Measurements from ENCODE around the gene KDM2A.
"Not testable (repeated sequence)": the region's sequence is repeated elsewhere in the genome, so short reads cannot be mapped to it uniquely, and the experiment has no call there.

KDM2A gene

DNA sequence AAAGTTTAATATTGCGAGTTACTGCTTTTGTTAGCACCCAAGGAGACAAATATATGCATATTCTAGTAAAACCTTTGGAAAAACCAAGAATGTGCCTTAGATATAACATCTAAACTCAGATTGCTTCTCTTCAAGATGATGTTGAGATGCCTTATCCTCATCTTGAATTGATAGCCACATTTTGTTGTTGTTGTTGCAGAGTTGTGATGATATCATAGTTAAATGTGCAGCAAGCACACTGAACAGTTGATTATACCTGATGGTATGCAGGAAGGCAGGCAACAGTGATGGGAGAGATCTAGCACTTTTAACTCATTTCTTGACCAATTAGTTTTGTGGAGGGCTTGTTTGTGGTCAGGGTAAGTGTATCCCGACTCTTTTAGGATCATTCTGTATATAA, 48.0 kb downstream of the KDM2A start:
- peak; percentile 46 for FAIRE-seq
- no peak for DNase-seq (ENCODE audit: low spot score)

DNA sequence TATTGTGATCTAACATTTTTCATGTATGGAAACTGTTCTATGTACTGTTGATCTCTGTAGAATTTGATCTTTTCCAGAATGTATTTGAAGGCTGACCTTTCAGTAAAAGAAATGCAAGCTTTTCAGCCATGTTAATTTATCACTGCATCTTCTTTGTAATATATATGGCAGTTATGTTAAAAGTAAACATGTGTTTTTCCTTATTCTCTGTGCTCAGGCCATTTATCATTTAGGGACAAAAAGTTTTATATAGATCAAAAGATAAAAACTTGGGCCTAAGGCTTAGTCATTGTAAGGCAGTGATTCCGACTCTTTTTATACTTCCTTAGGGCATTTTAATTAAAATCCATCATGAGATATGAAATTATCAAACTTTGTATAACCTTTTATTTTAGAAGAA, 48.7 kb downstream of the KDM2A start:
- no peak for FAIRE-seq

DNA sequence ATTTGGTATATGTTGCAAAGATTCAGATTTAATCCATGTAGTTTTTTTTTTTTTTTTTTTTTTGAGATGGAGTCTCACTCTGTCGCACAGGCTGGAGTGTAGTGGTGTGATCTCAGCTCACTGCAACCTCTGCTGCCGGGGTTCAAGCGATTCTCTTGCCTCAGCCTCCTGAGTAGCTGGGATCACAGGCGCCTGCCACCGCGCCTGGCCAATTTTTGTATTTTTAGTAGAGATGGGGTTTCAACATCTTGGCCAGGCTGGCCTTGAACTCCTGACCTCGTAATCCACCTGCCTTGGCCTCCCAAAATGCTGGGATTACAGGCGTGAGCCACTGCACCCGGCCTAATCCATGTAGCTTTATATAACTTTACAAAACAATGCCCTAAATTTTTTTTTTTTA, 49.8 kb downstream of the KDM2A start:
- FAIRE-seq; DNase-seq (ENCODE audit: low spot score): not testable (repeated sequence)

More for the DNA sequence above, 48.7 kb downstream of the KDM2A start:
- DNase-seq (ENCODE audit: low spot score) = no peak

DNA sequence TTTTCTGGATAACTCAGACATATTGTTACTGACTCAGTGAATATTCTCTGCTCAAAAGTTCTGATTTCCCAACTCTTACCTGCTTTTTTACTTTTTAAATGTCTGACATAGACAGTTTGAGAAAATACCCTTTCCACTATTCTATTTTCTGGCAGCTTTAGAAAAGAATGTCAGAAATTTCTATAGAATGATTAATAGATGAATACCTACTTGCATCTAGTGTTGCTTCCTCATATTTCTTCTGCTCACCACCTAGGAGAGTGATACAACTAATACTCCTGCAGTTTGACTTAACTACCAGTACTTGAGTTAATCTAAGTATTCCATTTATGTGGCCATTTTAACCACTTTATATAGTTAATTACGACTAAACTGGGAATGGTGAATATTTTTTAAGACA, 55.2 kb downstream of the KDM2A start:
- DNase-seq (ENCODE audit: low spot score) = no peak
- FAIRE-seq = no peak

DNA sequence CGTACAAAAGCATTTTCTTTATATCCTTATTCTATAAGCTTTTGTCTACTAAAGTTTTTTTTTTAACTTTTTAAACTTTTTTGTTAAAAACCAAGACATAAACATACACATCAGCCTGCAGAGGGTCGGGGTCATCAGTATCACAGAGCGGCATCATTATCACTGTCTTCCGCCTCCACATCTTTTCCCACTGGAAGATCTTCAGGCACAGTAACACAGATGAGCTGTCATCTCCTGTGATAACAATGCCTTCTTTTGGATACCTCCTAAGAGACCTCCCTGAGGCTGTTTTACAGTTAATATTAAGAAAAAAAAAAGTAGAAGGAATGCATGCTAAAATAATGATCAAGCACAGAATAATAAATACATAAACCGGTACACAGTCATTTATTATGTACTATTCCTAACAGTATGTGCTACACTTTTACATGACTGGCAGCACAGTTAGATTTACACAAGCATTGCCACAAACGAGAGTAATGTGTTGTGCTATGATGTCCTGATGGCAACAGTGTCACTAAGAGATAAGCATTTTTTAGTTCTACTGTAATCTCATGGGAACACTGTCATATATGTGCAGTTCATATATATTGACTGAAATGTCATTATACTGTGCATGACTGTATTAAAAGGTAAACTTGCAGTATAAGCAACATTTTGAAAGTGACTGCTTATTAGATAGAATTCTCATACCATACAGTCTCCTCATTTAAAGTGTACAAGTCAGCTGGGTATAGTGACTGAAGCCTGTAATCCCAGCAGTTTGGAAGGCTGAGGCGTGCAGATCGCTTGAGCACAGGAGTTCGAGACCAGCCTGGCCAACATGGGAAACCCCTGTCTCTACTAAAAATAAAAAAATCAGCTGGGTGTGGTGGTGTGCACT, 58.6 kb downstream of the KDM2A start:
- FAIRE-seq (no peak), DNase-seq (ENCODE audit: low spot score) (no peak)

DNA sequence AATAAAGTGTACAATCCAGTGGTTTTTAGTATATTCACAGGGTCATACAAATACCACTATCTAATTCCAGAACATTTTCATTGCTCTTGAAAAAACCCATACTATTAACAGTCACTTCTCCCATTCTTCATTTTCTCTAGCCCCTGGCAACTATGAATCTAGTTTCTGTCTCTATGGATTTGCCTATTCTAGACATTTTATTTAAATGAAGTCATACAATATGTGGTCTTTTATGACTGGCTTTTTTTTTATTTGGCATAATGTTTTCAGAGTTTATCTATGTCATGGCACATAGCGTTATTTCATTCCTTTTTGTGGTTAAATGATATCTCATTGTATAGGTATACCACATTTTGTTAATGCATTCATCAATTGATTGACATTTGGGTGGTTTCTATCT, 59.4 kb downstream of the KDM2A start:
- FAIRE-seq = no peak
- DNase-seq (ENCODE audit: low spot score) = no peak

DNA sequence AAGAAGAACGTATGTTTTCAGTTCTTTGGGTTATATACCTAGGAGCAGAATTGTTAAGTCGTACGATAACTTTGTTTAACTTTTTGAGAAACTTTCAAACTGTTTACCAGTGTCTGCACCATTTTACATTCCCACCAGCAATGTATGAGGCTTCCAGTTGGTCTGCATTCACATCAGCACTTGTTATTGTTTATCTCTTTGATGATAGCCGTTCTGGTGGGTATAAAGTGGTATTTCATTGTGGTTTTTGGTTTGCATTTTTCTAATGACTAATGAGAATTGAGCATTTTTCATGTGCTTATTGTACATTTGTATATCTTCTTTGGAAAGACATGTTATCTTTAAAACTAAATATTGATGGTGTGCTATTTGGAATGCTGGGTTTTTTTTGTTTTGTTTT, 59.8 kb downstream of the KDM2A start:
- DNase-seq (ENCODE audit: low spot score) = no peak
- no peak for FAIRE-seq

DNA sequence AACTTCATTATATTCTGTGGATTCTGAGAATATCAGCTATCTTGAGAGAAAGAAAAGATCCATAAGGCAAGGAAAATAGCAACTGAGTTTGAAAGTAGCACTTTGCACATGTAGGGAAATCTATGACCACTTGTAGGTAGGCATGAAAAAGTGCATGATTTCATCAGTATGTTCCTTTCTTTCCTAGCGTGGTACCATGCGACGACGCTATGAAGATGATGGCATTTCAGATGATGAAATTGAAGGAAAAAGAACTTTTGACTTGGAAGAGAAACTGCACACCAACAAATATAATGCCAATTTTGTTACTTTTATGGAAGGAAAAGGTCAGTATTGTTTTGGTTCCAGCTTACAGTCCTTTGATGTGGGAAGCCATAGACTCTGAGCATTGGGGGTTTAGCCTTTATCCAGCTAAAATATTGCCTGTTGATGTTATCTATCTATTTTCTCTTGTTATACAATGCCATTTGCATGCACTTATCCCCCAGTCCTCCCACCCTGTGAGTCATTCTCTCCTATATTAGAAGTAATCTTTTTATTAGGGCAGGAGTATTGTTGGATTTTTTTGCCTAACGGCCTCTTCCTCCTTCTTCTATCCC, 60.9 kb downstream of the KDM2A start:
- DNase-seq (ENCODE audit: low spot score) (no peak), FAIRE-seq (no peak)

DNA sequence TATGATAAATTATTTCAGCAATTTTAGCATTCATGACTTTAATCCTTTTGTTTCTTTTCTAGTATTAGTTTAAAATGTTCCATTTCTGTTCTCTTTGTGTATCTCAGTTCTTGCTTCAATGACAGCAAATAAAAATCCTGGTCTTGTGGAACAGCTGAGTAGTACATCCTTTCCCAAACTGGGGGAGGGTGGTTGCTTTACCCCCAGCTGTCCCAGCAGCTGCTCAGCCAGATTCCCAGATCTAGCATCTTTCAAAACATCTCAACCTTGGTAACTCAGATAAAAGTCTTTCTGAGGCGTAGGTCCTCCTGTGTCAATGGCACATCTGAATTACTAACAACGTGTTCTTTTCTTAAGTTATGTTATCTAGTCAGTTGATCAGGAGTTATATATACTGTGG, 75.0 kb downstream of the KDM2A start:
- no peak for FAIRE-seq
- DNase-seq (ENCODE audit: low spot score) = no peak

DNA sequence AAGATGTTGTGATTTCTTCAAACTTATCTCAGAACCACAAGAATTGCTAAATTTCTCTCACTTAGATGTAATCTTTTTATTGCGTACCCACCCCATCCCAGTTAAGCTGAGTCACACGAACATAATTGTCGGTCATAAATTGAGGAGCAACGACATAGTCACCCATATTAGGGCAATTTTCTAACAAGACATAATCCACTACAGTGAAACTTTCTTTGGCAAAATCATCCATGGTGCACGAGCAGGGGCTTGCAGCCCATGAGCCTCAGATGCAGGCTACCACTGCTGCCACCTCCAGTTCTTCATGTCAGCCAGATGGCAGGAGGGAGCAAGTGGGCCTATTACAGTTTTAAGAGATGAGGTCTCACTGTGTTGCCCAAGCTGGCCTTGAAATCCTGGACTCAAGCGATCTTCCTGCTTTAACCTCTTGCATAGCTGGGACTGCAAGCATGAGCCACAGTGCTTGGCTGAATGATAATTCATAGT, 77.0 kb downstream of the KDM2A start:
- no peak for FAIRE-seq
- no peak for DNase-seq (ENCODE audit: low spot score)

DNA sequence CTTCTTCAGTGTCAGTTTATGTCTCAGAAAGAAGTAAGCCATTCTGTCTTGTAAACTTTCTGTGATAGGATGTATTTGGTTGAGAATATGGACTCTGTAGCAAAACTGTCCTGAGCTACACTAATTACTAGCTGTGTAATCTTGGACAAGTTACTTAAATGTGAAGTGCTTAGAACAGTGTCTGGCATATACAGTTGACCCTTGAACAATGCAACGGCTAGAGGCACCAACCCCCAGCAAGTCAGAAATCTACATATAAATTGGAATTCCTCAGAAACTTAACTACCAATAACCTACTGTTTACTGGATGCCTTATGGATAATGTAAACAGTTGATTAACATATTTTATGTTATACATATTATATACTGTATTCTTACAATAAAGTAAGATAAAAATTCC, 78.5 kb downstream of the KDM2A start:
- no peak for FAIRE-seq
- no peak for DNase-seq (ENCODE audit: low spot score)

DNA sequence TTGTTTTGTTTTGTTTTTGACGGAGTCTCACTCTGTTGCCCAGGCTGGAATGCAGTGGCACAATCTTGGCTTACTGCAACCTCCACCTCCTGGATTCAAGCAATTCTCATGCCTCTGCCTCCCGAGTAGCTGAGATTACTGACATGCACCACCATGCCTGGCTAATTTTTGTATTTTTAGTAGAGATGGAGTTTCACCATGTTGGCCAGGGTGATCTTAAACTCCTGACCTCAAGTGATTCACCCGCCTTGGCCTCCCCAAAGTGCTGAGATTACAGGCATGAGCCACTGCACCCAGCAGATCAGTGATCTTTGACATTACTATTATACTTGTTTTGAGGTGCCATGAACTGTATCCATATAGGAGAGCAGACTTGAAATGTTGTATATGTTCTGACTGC, 79.7 kb downstream of the KDM2A start:
- not testable (repeated sequence) for DNase-seq (ENCODE audit: low spot score); FAIRE-seq

DNA sequence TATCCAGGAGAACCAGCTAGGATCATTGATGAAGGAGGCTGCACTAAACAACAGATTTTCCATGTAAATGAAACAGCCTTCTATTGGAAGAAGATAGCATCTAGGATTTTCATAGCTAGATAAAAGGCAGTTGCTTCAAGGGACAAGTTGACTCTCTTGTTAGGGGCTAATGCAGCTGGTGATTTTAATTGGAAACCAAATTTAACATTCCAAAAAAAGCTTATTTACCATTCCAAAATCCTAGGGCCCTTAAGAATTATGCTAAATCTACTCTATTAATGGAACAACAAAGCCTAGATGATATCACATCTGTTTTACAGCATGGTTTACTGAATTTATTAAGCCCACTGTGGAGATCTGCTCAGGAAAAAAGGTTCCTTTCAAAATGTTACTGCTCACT, 80.7 kb downstream of the KDM2A start:
- DNase-seq (ENCODE audit: low spot score) (no peak), FAIRE-seq (no peak)

DNA sequence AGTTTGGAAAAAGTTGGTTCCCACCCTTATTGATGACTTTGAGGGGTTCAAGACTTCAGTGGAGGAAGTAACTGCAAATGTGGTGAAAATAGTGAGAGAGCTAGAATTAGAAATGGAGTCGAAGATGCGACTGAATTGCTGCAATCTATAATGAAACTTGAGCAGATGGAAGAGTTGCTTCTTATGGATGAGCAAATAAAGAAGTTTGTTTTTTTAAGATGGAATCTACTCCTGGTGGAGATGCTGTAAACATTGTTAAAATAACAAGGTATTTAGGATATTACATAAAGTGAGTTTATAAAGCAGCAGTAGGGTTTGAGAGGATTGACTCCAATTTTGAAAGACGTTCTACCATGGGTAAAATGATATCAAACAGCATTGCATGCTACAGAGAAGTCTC, 83.0 kb downstream of the KDM2A start:
- no peak for DNase-seq (ENCODE audit: low spot score)
- no peak for FAIRE-seq

DNA sequence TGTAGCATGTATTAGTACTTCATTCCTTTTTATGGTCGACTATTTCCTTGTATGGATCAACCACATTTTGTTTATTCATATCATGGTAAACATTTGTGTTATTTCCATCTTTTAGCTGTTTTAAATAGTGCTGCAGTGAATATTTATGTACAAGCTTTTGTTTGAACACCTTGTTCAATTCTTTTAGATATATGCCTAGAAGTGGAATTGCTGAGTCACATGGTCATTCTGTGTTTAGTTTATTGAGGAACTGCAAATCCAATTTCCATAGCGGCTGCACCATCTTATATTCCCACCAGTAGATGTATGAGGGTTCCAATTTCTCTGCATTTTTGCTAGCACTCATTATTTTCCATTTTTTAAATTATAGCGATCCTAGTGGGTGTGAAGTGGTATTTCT, 85.8 kb downstream of the KDM2A start:
- DNase-seq (ENCODE audit: low spot score) (no peak), FAIRE-seq (no peak)

DNA sequence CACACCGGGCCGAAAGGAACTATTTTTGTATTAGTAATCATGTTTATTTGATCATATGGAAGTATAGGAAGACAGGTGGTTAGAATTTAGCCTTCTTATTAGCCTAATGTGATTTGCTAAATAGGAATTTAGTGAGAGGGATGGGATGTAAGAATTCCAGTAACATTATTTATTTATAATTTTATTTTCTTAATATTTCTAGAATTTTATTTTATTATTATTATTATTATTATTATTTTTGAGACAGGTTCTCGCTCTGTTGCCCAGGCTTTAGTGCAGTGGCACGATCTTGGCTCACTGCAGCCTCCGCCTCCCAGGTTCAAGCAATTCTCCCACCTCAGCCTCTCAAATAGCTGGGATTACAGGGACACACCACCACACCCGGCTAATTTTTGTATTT, 90.2 kb downstream of the KDM2A start:
- FAIRE-seq; DNase-seq (ENCODE audit: low spot score): not testable (repeated sequence)

DNA sequence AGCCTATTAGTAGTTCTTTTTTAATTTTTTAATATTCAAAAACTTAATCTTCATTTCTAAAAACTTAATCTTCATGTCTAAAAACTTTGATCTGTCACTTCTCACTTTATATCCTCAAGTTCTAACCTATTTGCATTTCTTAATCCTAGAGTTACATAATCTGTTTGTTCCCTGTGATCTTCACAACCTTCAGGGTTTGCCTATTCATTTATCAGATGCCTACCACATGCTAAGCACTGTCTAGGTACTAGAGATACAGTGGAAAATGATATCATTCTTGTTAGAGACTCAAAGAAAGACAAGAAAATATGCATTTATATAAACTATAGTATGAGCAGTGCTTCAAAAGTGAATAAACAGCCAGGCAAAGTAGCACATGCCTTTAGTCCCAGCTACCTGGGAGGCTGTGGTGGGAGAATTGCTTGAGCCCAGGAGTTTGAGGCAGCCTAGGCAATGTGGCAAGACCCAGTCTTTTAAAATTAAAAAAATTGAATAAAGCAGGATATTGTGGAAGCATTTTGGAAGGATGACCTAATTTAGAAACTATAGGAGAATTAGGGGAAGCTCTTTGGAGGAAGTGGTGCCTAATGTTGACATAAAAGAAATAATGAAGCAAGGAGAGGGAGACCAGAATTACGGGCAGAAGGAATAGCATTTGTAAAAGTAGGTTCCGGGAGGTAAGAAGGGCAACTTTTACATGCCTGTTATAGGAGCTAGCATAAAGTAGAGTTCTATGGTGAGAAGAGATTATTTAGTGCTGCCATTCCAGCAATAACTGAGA, 92.8 kb downstream of the KDM2A start:
- no peak for FAIRE-seq
- DNase-seq (ENCODE audit: low spot score) = no peak

DNA sequence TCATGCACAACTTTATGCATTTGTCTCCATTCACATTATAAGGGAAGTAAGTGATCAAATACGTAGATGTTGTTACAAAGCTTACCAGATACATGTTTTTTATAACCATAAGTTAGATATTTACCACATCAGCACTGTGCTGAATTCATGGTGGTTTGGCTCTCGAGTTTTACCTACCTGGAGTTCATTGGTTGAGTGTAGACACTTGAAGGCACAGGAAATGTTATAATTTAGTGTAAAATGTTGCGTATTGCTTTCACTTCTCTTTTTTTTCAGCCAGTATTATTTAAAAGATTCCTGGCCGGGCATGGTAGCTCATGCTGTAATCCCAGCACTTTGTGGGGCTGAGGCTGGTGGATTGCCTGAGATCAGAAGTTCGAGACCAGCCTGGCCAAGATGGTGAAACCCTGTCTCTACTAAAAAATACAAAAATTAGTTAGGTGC, 94.1 kb downstream of the KDM2A start:
- DNase-seq (ENCODE audit: low spot score) = no peak
- no peak for FAIRE-seq

DNA sequence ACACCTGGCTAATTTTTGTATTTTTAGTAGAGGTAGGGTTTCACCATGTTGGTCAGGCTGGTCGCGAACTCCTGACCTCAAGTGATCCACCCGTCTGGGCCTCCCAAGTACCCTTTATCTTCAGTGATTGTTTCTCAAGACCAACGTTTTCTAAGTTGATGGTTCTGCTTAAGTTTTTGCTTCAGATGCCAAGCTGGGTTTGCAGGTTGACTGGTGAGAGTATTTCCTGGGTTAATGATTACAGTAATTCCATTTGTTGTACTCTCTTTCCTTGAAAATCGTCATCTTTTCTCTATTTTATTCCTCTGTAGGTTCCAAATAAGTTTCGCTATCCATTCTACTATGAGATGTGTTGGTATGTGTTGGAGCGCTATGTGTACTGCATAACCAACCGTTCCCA, 108.7 kb downstream of the KDM2A start:
- no peak for DNase-seq (ENCODE audit: low spot score)
- FAIRE-seq = no peak

DNA sequence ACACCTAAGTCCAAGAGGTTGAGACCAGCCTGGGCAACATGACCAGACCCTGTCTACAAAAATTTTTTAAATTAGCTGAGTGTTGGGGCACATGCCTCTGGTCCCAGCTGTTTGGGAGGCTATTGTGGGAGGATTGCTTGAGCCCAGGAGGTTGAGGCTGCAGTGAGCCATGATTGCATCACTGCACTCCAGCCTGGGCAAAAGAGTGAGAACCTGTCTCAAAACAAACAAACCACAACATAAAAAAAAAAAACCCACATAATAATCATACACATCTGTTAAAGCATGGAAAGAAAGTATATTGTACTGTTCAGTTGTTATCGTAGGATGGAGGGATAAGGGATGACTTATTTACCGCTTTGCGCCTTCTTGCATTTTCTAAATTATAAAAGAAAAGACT, 111.3 kb downstream of the KDM2A start:
- no peak for DNase-seq (ENCODE audit: low spot score)
- no peak for FAIRE-seq

DNA sequence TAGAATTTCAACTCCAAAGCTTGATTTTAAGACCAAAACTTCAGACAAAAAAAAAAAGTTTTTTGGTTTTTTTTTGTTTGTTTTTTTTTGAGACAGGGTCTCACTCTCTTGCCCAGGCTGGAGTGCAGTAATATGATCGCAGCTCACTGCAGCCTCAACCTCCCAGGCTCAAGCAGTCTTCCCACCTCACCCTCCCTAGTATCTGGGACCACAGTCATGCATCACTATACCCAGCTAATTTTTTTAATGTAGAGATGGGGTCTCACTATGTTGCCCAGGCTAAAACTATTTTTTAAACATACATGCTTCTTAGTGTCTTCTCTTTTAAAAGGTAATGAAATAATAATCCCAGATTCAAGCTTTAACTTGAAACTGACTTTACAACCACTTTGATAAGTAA, 111.8 kb downstream of the KDM2A start:
- FAIRE-seq = no peak
- DNase-seq (ENCODE audit: low spot score) = no peak

DNA sequence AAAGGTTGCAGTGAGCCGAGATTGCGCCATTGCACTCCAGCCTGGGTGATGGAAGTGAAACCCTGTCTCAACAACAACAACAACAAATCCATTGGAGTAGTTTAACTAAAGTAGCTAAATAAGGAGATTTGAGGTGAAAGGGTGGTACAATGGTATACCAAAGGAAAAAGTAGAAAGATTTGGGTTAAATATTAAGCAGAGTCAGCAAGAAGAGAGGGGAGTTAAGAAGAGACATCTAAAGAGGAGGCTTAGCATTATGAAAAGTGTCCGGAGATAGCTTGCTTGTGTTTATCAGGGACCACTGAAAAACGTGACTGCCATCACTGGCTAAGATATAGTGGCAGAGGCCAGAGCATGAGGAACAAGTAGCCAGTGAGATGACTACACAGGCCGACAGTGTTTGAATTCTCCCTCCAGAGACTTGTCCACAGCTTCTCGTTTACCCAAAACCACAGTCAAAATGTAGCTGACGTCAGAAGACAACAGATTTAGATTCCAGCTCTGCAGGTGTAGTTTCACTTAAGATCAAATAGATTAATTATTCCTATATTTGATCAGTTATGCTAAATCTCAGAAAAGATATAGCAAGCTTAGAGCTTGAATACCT, 114.6 kb downstream of the KDM2A start:
- FAIRE-seq (no peak), DNase-seq (ENCODE audit: low spot score) (no peak)
